SK-N-SH treated with all-trans-retinoic acid at 6 μM for 48 hours (cell line): ENCODE measurements around the gene SOX6.

ENCODE experiments used
- CREB5 ChIP-seq: fragments of 250-450 bp; sonication (Bioruptor Pico); IDR thresholded peaks from 2 replicates; pipeline ENCODE4 v1.5.1; 2020; ENCODE audit warnings: low read depth, mild to moderate bottlenecking, moderate library complexity
- PPARA ChIP-seq: fragments of 250-450 bp; sonication (Bioruptor Pico); IDR thresholded peaks from 2 replicates; pipeline ENCODE4 v1.5.0; 2020; ENCODE audit warnings: mild to moderate bottlenecking, borderline replicate concordance

DNA sequence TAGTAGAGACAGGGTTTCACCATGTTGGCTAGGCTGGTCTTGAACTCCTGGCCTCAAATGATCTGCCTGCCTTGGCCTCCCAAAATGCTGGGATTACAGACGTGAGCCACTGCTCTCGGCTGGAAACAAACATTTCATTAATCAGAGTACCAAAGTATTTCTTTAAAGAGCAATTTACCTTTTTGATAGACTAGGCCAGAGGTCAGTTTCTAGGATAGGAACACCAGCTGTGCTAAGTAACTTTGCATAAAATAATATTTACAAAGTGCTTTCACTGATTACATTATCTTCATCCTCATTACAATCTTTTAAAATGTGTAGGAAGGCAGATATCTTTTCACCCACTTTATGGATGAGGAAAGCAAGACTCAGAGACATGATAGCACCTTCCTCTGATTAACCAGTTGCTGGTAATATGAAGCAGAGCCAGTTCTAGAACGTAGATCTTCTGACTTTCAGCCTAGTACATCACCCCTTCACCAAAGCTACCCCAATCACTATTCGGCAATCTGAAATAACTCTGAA lies 355.2 kb downstream of the SOX6 start:
- TF ChIP-seq CREB5, result no peak
- TF ChIP-seq PPARA, result no peak
